Chondrocyte (in vitro differentiated cells): ENCODE measurements around the gene MKS1. TPM values are rescaled to one million over a fixed set of nuclear protein-coding genes. Genes with fewer than 3 reads are reported as not detected.

ENCODE experiments used
- DNase-seq: peaks from one replicate; pipeline ENCODE4 v3.0.0; 2021; ENCODE audit warnings: mixed read lengths, low spot score
- H3K27ac Mint-ChIP-seq: one replicate; pipeline ENCODE4 v1.8.0; 2021; ENCODE audit warnings: mild to moderate bottlenecking, moderate library complexity, mixed read lengths; ENCODE audit not compliant: unreplicated experiment
- H3K27me3 Mint-ChIP-seq: 2 replicates; pipeline ENCODE4 v1.8.0; 2021; ENCODE audit warnings: low read depth, mixed read lengths
- H3K36me3 Mint-ChIP-seq: 2 replicates; pipeline ENCODE4 v1.8.0; 2021; ENCODE audit warnings: low read depth, mixed read lengths
- H3K4me1 Mint-ChIP-seq: 2 replicates; pipeline ENCODE4 v1.8.0; 2021; ENCODE audit warnings: low read depth, mild to moderate bottlenecking, mixed read lengths
- H3K4me3 Mint-ChIP-seq: one replicate; pipeline ENCODE4 v1.8.0; 2021; ENCODE audit warnings: mild to moderate bottlenecking, moderate library complexity, mixed read lengths; ENCODE audit not compliant: unreplicated experiment
- H3K9me3 Mint-ChIP-seq: 2 replicates; pipeline ENCODE4 v1.8.0; 2021; ENCODE audit warnings: low read depth, mixed read lengths
- CTCF ChIP-seq: fragments of 200-600 bp; sonication (generic); IDR thresholded peaks from 2 replicates; pipeline ENCODE4 v1.5.0; 2021; ENCODE audit warnings: antibody characterized with exemption, mild to moderate bottlenecking, moderate library complexity
- total RNA-seq: library from RNA; stranded (reverse); gene quantifications from 3 replicates; pipeline ENCODE4 v1.2.1, GENCODE V29; 2021

Gene MKS1
- total RNA-seq, 1 donor from 2014 or later: 11.5 TPM

GRCh38 chr17:58170622-58171021 lies 48.4 kb downstream of the MKS1 start:
- Mint-ChIP-seq H3K27me3 (peaks cover 44% of the 10 kb centered on the region), H3K9me3 (peaks cover 4% of the 10 kb centered on the region), H3K27ac (no peak overlapping the region), H3K4me3 (no peak overlapping the region), H3K36me3 (peaks cover 2% of the 10 kb centered on the region), H3K4me1 (no peaks in the 10 kb centered on the region)
- no peak for DNase-seq
- TF ChIP-seq CTCF: no peak

- no peak within 1 kb of the TSS for H3K4me3 Mint-ChIP-seq
- peaks cover 58% of the 10 kb centered on the region for H3K27me3 Mint-ChIP-seq
- no peaks in the 10 kb centered on the region for H3K9me3 Mint-ChIP-seq
- DNase-seq: no peak
- H3K27ac Mint-ChIP-seq: no peak within 1 kb of the TSS
- no peak for TF ChIP-seq CTCF
- no peaks in the 10 kb centered on the region for H3K36me3 Mint-ChIP-seq
- no peaks in the 10 kb centered on the region for H3K4me1 Mint-ChIP-seq
Measured at GRCh38 chr17:58166682-58167081, 52.4 kb downstream of the MKS1 start, which contains the start of gene OR4D2. OR4D2 (plus strand) TSS chr17:58166982; CDS start chr17:58169656, 2,674 bp downstream.

GRCh38 chr17:58165981-58166380 lies 53.1 kb downstream of the MKS1 start:
- H3K4me3 Mint-ChIP-seq: no peak overlapping the region
- no peaks in the 10 kb centered on the region for H3K4me1 Mint-ChIP-seq
- no peak for DNase-seq
- H3K36me3 Mint-ChIP-seq: no peaks in the 10 kb centered on the region
- no peaks in the 10 kb centered on the region for H3K9me3 Mint-ChIP-seq
- peaks cover 60% of the 10 kb centered on the region for H3K27me3 Mint-ChIP-seq
- TF ChIP-seq CTCF: no peak
- no peak overlapping the region for H3K27ac Mint-ChIP-seq

- H3K36me3 Mint-ChIP-seq: peaks cover 2% of the 10 kb centered on the region
- no peak overlapping the region for H3K4me3 Mint-ChIP-seq
- H3K4me1 Mint-ChIP-seq: peaks cover 7% of the 10 kb centered on the region
- DNase-seq: no peak
- no peak overlapping the region for H3K27ac Mint-ChIP-seq
- no peaks in the 10 kb centered on the region for H3K9me3 Mint-ChIP-seq
- TF ChIP-seq CTCF: no peak
- peaks cover 60% of the 10 kb centered on the region for H3K27me3 Mint-ChIP-seq
Measured at GRCh38 chr17:58161566-58161965, 57.5 kb downstream of the MKS1 start.

- H3K27ac Mint-ChIP-seq: no peak overlapping the region
- DNase-seq: no peak
Measured at GRCh38 chr17:58158181-58158580, 60.9 kb downstream of the MKS1 start.

More at GRCh38 chr17:58158181-58158580, 60.9 kb downstream of the MKS1 start:
- TF ChIP-seq CTCF: no peak
- peaks cover 7% of the 10 kb centered on the region for H3K4me1 Mint-ChIP-seq
- H3K27me3 Mint-ChIP-seq: peaks cover 69% of the 10 kb centered on the region
- H3K36me3 Mint-ChIP-seq: peaks cover 2% of the 10 kb centered on the region
- H3K9me3 Mint-ChIP-seq: no peaks in the 10 kb centered on the region
- H3K4me3 Mint-ChIP-seq: no peak overlapping the region
